GM18505 (cell line): ENCODE measurements around the gene ZNHIT2.

ENCODE experiments used
- ATAC-seq: cut with Tn5 transposase; IDR thresholded peaks from one replicate; pipeline ENCODE4 v1.9.1; 2021; ENCODE audit not compliant: unreplicated experiment
- POLR2A ChIP-seq: IDR thresholded peaks from 4 replicates; pipeline ENCODE4 v1.6.1; 2011; ENCODE audit warnings: borderline replicate concordance; ENCODE audit not compliant: insufficient read depth, insufficient read length; ENCODE audit errors: extremely low read depth

The ZNHIT2 gene

GRCh38 chr11:65071907-65072630, 45.4 kb downstream of the ZNHIT2 start:
- TF ChIP-seq POLR2A: no peak
- ATAC-seq: no peak

GRCh38 chr11:65069217-65069616, 48.3 kb downstream of the ZNHIT2 start:
- ATAC-seq: no peak
- TF ChIP-seq POLR2A: no peak

GRCh38 chr11:65067446-65067845, 50.1 kb downstream of the ZNHIT2 start:
- no peak for TF ChIP-seq POLR2A
- ATAC-seq: no peak

GRCh38 chr11:65066805-65067291, 50.7 kb downstream of the ZNHIT2 start:
- ATAC-seq: no peak
- TF ChIP-seq POLR2A: no peak
